HG02981 (cell line): ENCODE data around the gene CELA3A.
"Not testable (repeated sequence)": the region's sequence is repeated elsewhere in the genome, so short reads cannot be mapped to it uniquely, and the experiment has no call there.

Source experiments
- ATAC-seq: cut with Tn5 transposase; IDR thresholded peaks from one replicate; pipeline ENCODE4 v1.9.1; 2021; ENCODE audit warnings: mild to moderate bottlenecking, moderate library complexity; ENCODE audit not compliant: unreplicated experiment

Gene CELA3A

GRCh38 chr1:21980515-21981220 is 20.8 kb upstream of the CELA3A start:
- not testable (repeated sequence) for ATAC-seq

GRCh38 chr1:21981253-21981652 is 20.2 kb upstream of the CELA3A start:
- not testable (repeated sequence) for ATAC-seq

- ATAC-seq: not testable (repeated sequence)
Measured at GRCh38 chr1:21982122-21982521, 19.3 kb upstream of the CELA3A start.

GRCh38 chr1:21983539-21983938 is 17.9 kb upstream of the CELA3A start:
- ATAC-seq: not testable (repeated sequence)

- not testable (repeated sequence) for ATAC-seq
Measured at GRCh38 chr1:21985893-21986292, 15.6 kb upstream of the CELA3A start.

- not testable (repeated sequence) for ATAC-seq
Measured at GRCh38 chr1:21986386-21986785, 15.1 kb upstream of the CELA3A start.

GRCh38 chr1:21989672-21990393 is 11.6 kb upstream of the CELA3A start:
- not testable (repeated sequence) for ATAC-seq

GRCh38 chr1:21992186-21992585 is 9.3 kb upstream of the CELA3A start:
- not testable (repeated sequence) for ATAC-seq

- not testable (repeated sequence) for ATAC-seq
Measured at GRCh38 chr1:21994716-21995115, 6.7 kb upstream of the CELA3A start.

- ATAC-seq: not testable (repeated sequence)
Measured at GRCh38 chr1:21996663-21996970, 4.8 kb upstream of the CELA3A start.

GRCh38 chr1:21997891-21998623 is 3.4 kb upstream of the CELA3A start:
- ATAC-seq: not testable (repeated sequence)

GRCh38 chr1:21998624-21999294 is 2.7 kb upstream of the CELA3A start:
- ATAC-seq: not testable (repeated sequence)

GRCh38 chr1:21999645-22000044 is 1.8 kb upstream of the CELA3A start:
- ATAC-seq: not testable (repeated sequence)

- not testable (repeated sequence) for ATAC-seq
Measured at GRCh38 chr1:22002461-22002860, 1.0 kb downstream of the CELA3A start.

GRCh38 chr1:22002875-22003274 is 1.4 kb downstream of the CELA3A start:
- not testable (repeated sequence) for ATAC-seq

- ATAC-seq: not testable (repeated sequence)
Measured at GRCh38 chr1:22003959-22004358, 2.5 kb downstream of the CELA3A start.

- ATAC-seq: not testable (repeated sequence)
Measured at GRCh38 chr1:22005261-22006149, 4.0 kb downstream of the CELA3A start.

- not testable (repeated sequence) for ATAC-seq
Measured at GRCh38 chr1:22006736-22007135, 5.3 kb downstream of the CELA3A start.

- ATAC-seq: not testable (repeated sequence)
Measured at GRCh38 chr1:22007262-22007661, 5.8 kb downstream of the CELA3A start.

- not testable (repeated sequence) for ATAC-seq
Measured at GRCh38 chr1:22009566-22009965, 8.1 kb downstream of the CELA3A start.
